CD4-positive, alpha-beta T cell treated with Interferon alpha-2 for 1 hour (primary cell): Measurements from ENCODE around the gene CPT1B.

Experiments
- DNase-seq, 2 donors: peaks; one replicate each; pipeline ENCODE4 v3.0.0-alpha.2; 2020 to 2022

Gene CPT1B

GRCh38 chr22:50568626-50569025 lies 9.6 kb downstream of the CPT1B start:
- DNase-seq: no peak

GRCh38 chr22:50567721-50568252 lies 10.4 kb downstream of the CPT1B start:
- no peak for DNase-seq

DNA sequence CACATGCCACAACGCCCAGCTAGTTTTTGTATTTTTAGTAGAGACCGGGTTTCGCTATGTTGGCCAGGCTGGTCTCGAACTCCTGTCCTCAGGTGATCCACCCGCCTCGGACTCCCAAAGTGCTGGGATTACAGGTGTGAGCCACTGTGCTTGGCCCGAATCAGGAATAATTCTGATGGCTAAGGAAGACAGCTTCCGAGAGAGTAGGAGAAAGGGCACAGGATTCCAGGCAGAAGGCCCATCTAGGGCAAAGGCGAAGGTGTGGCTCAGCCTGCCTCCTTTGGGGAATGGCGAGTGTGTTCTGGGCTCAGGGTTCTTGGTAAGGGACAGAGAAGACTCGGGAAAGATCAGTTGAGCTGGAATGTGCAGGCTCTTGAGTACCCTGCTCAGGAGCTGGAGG lies 13.9 kb downstream of the CPT1B start:
- DNase-seq: no peak

- DNase-seq: no peak
Observed at GRCh38 chr22:50563413-50564160, 14.6 kb downstream of the CPT1B start.

DNA sequence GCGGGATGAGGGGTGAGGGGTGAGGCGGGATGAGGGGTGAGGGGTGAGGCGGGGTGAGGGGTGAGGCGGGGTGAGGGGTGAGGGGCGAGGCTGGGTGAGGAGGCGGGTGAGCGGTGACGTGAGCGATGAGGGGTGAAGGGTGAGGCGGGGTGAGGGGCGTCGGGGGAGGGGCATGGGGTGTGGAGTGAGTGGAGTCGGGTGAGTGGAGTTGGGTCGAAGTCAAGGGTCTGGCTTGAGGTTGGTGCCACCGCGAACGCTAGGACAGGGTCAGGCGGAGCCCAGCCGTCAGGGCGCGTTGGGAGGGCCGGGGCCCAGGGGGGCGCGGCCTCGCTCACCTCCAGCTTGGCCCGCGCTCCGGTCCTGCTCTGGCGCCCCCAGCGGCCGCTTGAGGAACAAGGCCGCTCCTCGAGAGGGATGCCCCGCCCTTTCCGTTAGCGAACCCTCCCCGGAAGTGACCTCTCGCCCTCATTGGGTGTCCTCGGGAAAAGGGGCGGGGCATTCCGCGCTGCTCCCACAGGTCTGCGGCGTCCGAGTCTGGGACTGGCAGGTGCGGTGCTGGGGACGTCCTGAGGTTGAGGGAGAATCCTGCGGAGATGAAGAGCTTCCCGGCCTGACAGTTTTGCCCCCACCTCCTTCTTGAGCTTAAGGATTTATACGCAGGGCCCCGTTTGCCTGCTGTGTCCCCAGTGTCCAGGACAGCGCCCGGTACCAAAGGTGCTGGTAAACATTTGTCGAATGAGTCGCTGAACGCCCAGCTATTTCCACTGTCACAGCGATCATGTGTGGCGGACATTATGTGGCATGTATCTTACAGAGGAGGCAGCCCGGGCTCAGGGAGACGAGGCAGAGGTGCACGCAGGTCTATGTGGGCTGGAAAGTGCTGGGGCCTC lies 15.5 kb downstream of the CPT1B start, which contains the start of gene SYCE3:
SYCE3 (minus strand) TSS at position 397 of the 890 bp plus-strand sequence. CDS start 6,514 bp downstream, outside the sequence.
- DNase-seq: peak; percentile 96 to 98

- DNase-seq: peak in 1 of 2 donors; percentile 41
Observed at GRCh38 chr22:50561401-50562358, 16.5 kb downstream of the CPT1B start.

DNA sequence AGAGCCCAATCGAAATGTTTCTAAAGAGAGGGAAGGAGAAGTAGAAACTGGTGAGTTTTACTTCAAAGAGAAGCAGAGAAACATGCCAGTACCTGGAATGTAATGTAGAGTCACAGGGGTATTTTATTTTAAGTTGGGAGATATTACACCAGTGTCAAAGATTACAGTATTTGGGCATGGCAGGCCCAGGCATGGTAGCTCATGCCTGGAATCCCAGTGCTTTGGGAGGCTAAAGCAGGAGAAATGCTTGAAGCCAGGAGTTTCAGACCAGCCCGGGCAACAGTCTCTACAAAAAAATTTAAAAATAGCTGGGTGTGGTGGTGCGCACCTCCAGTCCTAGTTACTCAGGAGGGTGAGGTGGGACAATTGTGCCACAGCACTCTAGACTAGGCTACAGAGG lies 18.2 kb downstream of the CPT1B start:
- DNase-seq: no peak

DNA sequence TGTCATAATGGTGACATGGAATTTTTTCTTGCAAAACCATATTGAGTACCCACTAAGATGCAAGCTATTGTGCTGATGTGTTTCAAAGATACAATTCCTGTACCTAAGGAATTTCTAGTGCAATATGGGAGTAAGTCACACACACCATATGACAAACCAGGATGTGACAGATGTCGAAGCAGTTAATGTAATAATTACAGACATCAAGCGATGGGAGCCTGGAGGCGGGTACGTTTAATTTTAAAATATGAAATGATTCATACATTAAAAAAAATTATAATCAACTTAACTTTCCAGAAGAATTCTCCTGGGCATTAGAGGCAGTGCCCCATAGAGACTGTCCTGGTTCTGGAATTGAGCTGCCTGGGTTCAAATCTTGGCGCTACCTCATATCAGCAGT lies 21.5 kb downstream of the CPT1B start:
- no peak for DNase-seq

GRCh38 chr22:50553310-50553709 lies 24.9 kb downstream of the CPT1B start:
- no peak for DNase-seq

DNA sequence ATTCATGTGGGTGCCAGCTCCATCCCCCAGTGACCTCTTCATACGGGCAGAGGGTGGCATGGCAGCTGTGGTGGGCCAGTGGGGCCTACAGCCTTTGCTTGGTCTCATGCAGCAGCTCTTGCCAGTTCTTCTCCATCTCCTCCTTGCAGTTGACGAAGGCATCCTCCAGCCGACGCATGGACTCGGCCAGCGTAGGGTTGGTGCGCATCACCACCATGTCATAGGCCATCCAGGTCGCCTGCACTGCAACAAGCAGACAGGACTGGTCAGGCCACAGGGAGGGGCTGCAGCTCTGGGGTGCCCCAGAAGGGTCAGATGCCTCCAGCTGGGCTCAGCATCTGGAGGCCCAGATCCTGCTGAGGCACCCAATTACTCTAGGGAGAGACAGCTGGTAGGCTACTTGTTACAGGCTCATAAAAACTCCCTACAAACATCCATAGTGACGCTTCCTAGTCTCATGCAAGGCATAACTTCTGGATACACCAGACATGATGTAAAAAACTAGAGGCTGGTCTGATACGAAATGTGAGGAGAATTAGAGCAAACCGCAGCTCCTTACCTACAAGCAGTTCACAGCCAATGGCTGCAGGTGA lies 27.0 kb downstream of the CPT1B start:
- DNase-seq: no peak

- no peak for DNase-seq
Observed at GRCh38 chr22:50550395-50550794, 27.8 kb downstream of the CPT1B start.

- DNase-seq: no peak
Observed at GRCh38 chr22:50548921-50549790, 29.1 kb downstream of the CPT1B start.

GRCh38 chr22:50548040-50548920 lies 29.9 kb downstream of the CPT1B start:
- DNase-seq: peak; percentile 54 to 70

DNA sequence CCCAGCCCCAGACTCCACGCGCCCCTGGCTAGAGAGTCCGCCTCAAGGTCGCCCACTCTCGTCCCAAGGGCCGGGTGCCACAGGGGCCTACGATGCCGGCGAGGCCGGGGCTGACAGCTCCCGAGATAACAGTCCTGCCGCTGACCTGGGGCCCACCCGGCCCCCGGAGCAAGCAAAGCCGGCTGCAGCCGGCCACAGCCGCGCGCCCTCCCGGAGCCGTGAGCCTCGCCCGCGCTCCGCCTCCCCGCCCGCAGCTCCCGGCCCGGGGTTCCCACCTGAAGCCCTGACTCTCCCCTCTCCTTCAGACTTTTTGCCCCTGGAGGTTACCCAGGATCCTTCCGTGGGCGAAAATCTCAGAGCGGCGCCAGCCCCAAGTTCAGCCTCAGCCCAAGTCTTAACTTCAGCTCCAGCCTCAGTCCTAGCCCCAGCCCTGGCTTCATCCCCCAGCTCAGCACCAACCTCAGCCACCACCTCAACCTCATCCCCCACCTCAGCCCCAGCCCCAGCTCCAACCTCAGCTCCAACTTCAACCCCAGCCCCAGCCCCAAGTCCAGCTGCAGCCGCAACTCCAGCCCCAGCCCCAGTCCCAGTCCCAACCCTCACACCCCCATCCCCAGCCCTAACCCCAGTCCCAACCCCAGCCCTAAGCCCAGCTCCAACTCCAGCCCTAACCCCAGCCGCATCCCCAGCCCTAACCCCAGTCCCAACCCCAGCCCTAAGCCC lies 30.8 kb downstream of the CPT1B start:
- DNase-seq: no peak

- no peak for DNase-seq
Observed at GRCh38 chr22:50546326-50547262, 31.6 kb downstream of the CPT1B start.

- DNase-seq: peak in 1 of 2 donors; percentile 60
Observed at GRCh38 chr22:50545522-50546325, 32.5 kb downstream of the CPT1B start, which contains the start of gene KLHDC7B. Gene KLHDC7B, plus strand, starts transcription at chr22:50545899. Its CDS starts 345 bp downstream, at chr22:50546244.

DNA sequence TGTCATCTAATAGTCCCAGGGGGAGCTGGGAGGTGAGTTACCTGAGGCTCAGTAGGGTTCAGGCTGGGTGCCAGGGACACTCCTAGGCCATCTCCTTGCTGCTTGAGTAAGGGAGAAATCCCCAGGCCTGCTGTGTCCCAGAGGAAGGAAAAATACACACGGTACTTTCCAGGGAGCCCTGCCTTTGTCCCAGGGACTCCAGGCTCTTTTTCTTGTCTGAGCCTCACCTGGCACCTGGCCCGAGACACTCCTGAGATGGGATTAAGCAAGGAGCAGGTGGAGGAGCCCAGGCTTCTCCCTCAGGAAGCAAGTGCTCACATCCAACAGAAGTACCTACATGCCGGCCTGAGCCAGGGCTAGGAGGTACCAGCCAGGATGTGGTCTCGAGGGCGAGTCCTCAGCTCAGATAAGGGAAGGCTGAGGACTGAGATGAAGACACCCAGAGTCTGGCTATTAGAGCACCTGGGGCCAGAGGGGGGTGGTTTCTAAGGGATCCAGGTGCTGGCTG lies 33.4 kb downstream of the CPT1B start:
- peak in 1 of 2 donors; percentile 63 for DNase-seq
